ENCODE measurements around the gene FANCB.

FANCB gene

GRCh38 chrX:14913241-14913640 lies 40.4 kb upstream of the FANCB start:
- TF ChIP-seq CTCF (IDR thresholded peaks at IDR 0.05; ENCODE audit: control extremely low read depth, extremely low read depth, low read depth, missing control alignments): no peak
- POLR2A ChIA-PET: no interaction called here
- DNase-seq (ENCODE audit: extremely low spot score): no peak
- CTCF ChIA-PET: no interaction called here

GRCh38 chrX:14903891-14904290 lies 31.0 kb upstream of the FANCB start:
- no peak for DNase-seq (ENCODE audit: extremely low spot score)
- no peak for TF ChIP-seq CTCF (IDR thresholded peaks at IDR 0.05; ENCODE audit: control extremely low read depth, extremely low read depth, low read depth, missing control alignments)
- CTCF ChIA-PET: no interaction called here
- POLR2A ChIA-PET: no interaction called here

GRCh38 chrX:14902537-14902936 lies 29.7 kb upstream of the FANCB start:
- TF ChIP-seq CTCF (IDR thresholded peaks at IDR 0.05; ENCODE audit: control extremely low read depth, extremely low read depth, low read depth, missing control alignments): no peak
- DNase-seq (ENCODE audit: extremely low spot score): no peak
- ChIA-PET POLR2A (no interaction called here), CTCF (no interaction called here)

- POLR2A ChIA-PET: no interaction called here
- no peak for TF ChIP-seq CTCF (IDR thresholded peaks at IDR 0.05; ENCODE audit: control extremely low read depth, extremely low read depth, low read depth, missing control alignments)
- DNase-seq (ENCODE audit: extremely low spot score): peak; percentile 5
- CTCF ChIA-PET: no interaction called here
Observed at GRCh38 chrX:14899607-14900006, 26.7 kb upstream of the FANCB start.

- no peak for TF ChIP-seq CTCF (IDR thresholded peaks at IDR 0.05; ENCODE audit: control extremely low read depth, extremely low read depth, low read depth, missing control alignments)
- ChIA-PET CTCF (interaction anchor here (1.1 kb wide), 1 partner anchor 9 kb away, joined by 4 read pairs; no protein-coding TSS in a partner anchor), POLR2A (no interaction called here)
- DNase-seq (ENCODE audit: extremely low spot score): no peak
Observed at GRCh38 chrX:14897042-14897441, 24.2 kb upstream of the FANCB start.

GRCh38 chrX:14896273-14896672 lies 23.4 kb upstream of the FANCB start:
- CTCF ChIA-PET: interaction anchor here (1.1 kb wide), 1 partner anchor 9 kb away, joined by 4 read pairs; no protein-coding TSS in a partner anchor
- POLR2A ChIA-PET: no interaction called here
- TF ChIP-seq CTCF (IDR thresholded peaks at IDR 0.05; ENCODE audit: control extremely low read depth, extremely low read depth, low read depth, missing control alignments): no peak
- DNase-seq (ENCODE audit: extremely low spot score): no peak

GRCh38 chrX:14886252-14886651 lies 13.4 kb upstream of the FANCB start:
- CTCF ChIA-PET: no interaction called here
- POLR2A ChIA-PET: no interaction called here
- DNase-seq (ENCODE audit: extremely low spot score): no peak
- TF ChIP-seq CTCF (IDR thresholded peaks at IDR 0.05; ENCODE audit: control extremely low read depth, extremely low read depth, low read depth, missing control alignments): no peak
